Activated naive CD8-positive, alpha-beta T cell treated with anti-CD3 and anti-CD28 coated beads, Interleukin-2, amount 50 U/mL, for 16 hours (primary cell): Measurements from ENCODE around the gene NPB.

Experiments
- DNase-seq: peaks from one replicate; pipeline ENCODE4 v3.0.0-alpha.2; 2020; ENCODE audit warnings: low read depth, low spot score

The NPB gene

GRCh38 chr17:81869221-81870130, 32.6 kb upstream of the NPB start:
- DNase-seq = no peak

- DNase-seq = no peak
Observed at GRCh38 chr17:81870131-81870980, 31.7 kb upstream of the NPB start.

GRCh38 chr17:81870981-81871386, 31.1 kb upstream of the NPB start, which contains the start of gene ARHGDIA:
TSS of gene ARHGDIA (minus strand) at chr17:81871337. CDS start at chr17:81869930, 1,407 bp downstream.
- no peak for DNase-seq

- peak; percentile 86 for DNase-seq
Observed at GRCh38 chr17:81871387-81872230, 30.4 kb upstream of the NPB start.

DNA sequence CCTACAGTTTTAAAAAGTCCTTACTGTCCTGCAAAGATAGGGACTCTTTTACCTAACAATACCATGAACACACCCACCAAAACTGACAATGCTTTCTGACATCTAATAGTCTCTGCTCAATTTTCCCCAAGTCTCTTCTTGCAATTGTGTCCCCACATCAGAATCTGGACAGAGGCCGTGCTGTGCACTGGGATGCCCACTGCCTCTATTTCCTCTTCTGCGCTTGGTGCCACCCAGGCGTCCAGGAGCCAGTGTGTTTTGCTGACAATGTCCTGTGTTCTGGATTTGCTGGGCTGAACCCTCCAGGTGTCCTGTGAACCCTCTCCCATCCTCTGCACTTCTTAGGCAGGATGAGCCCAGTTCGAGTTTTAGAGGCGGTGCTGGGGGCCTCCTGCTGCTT, 24.5 kb upstream of the NPB start:
- DNase-seq = no peak

GRCh38 chr17:81878294-81878693, 23.7 kb upstream of the NPB start:
- no peak for DNase-seq

DNA sequence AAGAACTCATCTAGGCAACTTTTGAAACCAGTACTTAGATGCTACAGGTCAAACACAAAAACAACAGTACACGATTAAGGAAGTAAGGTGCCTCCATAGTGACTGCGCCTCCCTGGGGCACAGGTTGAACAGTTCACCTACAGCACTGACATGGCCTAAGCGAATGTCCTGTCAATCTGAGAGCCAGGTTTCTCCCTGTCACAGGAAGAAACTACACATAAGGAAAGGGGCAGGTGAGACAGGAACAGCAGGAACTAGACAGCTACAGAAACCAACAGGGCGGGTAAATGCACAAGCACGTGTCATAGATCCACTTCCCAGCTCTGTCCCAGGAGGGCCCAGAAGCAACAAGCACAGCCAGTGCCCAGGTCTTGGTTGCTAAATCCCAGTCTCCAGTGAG, 22.9 kb upstream of the NPB start:
- no peak for DNase-seq

- no peak for DNase-seq
Observed at GRCh38 chr17:81884520-81884919, 17.5 kb upstream of the NPB start.

DNA sequence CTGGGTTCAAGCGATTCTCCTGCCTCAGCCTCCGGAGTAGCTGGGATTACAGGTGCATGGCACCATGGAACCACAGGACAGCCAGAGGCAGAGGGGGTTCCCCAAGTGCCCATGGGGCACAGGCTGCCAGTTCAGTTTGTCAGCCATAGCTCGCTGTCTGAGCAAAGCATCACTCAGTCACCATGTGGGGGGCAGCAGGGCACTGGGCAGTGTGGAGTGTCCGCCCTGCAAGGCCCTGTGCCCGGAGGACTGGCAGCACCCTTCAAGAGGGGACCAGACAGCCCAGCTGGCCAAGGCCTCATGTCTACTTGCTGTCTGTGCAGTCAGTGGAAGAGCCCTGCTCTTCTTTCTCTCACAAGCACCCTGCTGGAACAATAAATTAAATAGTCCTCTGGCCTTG, 17.1 kb upstream of the NPB start:
- no peak for DNase-seq

DNA sequence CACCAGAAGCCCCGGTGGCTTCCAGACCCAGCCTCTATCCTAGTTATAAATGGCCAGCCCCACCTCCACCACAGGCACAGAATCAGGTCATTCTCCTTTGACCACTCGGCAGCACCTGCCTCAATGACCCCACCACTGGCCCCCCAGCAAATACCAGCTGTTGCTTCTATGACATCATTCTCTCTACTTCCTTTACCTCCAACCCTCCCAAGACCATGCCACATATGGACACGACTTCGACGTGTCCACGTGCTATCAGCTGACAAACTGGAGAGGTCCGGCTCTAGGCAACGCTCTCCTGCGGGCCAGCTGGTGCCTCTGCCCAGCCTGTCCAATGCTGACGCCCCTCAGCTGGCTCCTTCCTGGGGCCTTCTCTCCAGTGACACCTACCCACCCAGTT, 16.6 kb upstream of the NPB start:
- DNase-seq = no peak

DNA sequence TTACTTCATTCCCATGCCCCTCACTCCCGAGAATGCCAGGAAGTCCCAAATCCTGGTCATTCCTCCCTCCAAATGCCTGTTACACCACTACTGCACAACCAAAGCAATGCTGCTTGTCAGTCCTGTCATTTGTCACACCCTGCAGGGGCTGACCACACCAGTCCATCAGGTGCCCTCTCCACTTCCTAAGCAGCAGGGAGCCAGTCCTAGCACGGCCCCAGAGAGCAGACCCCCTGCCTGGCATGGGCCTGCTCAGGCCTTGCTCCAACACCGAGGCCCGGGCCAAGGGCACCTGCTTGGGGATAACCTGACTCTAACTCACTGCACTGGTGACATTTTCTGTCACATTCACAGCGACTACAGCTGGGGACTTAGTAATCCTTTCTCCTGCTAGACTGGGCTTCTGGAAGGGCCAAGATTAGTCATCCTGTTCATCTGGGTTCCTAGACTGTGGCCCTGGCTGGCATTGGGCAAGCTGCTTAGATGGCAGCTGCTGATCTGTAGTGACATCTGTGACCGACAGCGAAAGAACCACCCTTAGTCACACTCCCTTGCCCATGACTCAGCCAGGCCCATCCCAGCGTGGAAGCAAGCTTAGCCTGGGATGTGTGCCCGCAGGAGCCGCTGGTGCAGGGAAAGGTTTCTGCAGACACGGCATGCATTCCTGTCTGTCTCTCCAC, 16.0 kb upstream of the NPB start:
- DNase-seq = no peak

DNA sequence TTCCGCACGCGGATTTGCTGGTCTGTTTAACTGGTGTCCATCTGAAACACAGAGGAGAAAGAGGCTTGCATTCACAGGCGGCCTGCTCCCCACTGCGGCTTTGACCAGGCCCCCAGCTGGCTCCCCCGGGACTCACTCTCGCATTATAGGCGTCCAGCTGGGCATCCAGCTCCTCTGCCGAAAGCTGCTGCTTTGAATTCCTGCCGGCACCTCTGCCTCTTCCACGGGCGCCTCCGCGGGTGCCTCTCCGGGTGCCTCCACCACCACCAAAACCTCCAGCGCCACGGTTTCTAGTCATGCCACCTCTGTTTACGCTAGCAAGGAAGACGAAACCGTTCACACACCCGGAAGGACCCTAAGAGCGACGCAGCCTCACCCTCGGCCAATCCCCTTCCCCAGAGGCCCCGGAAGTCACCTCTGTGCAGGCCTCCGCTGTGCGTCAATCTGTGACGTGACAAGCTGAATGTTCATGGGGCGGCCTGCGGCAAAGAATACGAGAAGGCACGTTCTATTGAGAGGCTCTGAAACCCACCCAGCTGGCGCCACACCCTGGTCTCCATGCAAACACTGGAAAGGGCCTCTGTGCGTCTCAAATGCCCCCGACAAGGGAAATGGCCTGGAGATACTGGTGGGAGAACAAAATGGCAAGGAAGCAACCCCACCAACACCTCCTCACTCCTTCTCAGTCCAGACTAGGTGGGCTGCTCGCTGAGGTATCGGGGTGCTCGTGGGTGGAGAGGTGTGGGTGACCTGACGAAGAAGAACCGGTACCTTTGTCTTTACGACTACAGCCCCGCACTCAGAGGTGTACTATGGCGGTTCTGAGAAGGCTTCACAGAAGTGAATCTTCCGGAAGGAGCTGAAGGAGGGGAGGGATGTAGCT, 13.7 kb upstream of the NPB start:
- no peak for DNase-seq

GRCh38 chr17:81888988-81889595, 12.9 kb upstream of the NPB start:
- no peak for DNase-seq

DNA sequence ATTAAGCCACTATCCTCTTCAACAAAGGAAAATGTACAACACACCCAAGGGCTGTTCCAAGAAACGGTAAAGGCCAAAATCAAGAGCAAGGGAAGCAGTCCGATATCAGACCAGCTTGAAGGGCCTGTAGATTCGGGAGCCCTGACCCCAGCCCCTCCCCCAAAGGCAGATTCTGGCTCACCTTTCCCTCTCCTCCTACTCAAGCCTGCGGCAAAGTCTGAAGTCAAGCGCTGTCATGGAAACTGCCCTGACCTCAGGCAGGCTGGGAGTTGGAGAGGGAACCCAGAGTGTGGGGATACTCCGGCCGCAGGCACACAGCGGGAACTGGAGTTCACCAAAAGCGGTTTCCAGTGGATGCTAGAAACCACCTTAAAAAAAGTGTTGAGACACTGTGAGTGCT, 12.4 kb upstream of the NPB start:
- DNase-seq = no peak

GRCh38 chr17:81890447-81891302, 11.4 kb upstream of the NPB start:
- no peak for DNase-seq

GRCh38 chr17:81891303-81891552, 10.8 kb upstream of the NPB start:
- no peak for DNase-seq

- no peak for DNase-seq
Observed at GRCh38 chr17:81895400-81895799, 6.6 kb upstream of the NPB start.

DNA sequence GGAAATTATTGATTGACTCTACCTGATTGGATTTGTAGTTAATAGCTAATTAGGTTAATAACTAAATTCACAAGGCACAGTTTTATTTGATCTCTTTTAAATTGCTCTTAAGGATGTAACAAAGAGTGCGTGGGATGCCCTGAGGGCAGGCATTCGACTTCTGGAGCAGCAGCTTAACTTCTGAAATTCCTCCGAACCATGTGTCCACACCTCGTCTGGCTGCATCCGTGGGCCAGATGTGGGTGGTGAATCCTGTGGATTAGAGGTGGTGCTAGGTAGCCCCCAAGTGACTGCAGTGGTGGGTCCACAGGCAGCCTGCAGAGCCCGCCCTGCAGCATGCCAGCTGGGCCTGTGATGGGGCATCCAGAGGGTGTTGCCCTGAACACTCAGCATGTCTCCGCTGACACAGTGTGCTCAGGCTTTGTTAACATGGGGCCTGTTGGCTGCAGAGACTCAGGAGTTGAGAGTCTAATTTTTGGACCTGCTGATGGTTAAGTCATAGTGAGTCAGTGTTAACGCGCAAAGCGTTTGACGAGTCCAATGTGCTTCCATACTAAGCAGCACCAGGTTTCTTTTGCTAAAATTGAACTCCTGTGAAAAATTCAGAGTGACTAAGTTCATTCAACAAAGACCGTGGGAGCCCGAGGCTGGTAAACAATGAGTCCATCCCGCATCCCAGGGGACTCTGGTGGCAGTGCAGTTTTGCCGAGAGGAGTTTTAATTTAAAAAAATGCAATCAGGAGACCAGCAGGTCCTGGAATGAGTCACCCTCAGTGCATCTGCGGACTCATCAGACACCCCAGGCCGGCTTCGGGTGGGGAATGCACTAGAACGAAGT, 3.8 kb upstream of the NPB start:
- no peak for DNase-seq
